ENCODE data around the gene KRTAP9-4.
"Not testable (repeated sequence)": the region's sequence is repeated elsewhere in the genome, so short reads cannot be mapped to it uniquely, and the experiment has no call there.

The KRTAP9-4 gene

DNA sequence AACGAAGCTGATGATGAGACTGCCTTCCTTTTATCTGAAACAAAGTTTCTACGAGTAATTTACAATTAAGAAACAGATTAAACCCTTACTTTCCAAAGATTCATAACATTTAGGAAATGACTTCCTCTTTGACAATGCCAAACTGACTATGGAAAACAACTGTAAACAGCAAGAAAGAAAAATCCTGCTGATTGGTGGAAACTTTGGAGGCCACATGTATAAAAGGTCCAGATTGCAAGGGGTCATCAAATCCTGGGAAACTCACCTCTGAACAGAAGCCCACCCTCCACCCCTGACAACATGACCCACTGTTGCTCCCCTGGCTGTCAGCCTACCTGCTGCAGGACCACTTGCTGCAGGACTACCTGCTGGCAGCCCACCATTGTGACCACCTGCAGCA, 15.6 kb downstream of the KRTAP9-4 start, which contains the start of gene KRTAP9-6:
Gene KRTAP9-6 (plus strand): TSS at position 301 of the 400 bp plus-strand sequence. CDS start 0 bp downstream, at position 301.
- DNase-seq (ENCODE audit: low read depth) = no peak

- DNase-seq (ENCODE audit: low read depth) = no peak
These were observed 18.2 kb downstream of the KRTAP9-4 start for GRCh38 chr17:41267711-41268110.

GRCh38 chr17:41271323-41271722, 21.8 kb downstream of the KRTAP9-4 start:
- not testable (repeated sequence) for DNase-seq (ENCODE audit: low read depth)

DNA sequence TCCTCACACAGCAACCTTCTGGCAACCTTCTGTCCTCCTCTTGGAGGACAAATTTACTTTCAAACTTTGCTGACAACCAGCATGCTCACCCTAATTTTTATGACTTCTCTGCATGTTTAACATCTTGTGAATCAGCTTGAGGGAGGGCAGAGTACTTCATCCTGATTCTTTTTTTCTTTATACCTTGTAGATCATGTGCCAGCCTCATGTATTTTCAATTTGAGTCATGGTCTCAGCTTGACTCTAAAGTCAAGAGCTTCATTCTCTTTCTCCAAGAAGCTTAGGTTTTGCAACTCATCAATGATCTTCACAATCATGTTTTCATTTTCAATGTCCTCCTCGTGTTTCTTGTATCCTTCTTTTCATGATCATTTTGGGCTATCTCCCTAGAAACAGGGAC, 22.4 kb downstream of the KRTAP9-4 start:
- DNase-seq (ENCODE audit: low read depth) = no peak

- not testable (repeated sequence) for DNase-seq (ENCODE audit: low read depth)
These were observed 26.2 kb downstream of the KRTAP9-4 start, which contains the start of gene KRTAP9-7 for GRCh38 chr17:41275648-41276190. KRTAP9-7 (plus strand) TSS chr17:41275698; CDS start chr17:41275698, 0 bp downstream.

GRCh38 chr17:41278176-41278955, 28.9 kb downstream of the KRTAP9-4 start:
- DNase-seq (ENCODE audit: low read depth) = no peak

DNA sequence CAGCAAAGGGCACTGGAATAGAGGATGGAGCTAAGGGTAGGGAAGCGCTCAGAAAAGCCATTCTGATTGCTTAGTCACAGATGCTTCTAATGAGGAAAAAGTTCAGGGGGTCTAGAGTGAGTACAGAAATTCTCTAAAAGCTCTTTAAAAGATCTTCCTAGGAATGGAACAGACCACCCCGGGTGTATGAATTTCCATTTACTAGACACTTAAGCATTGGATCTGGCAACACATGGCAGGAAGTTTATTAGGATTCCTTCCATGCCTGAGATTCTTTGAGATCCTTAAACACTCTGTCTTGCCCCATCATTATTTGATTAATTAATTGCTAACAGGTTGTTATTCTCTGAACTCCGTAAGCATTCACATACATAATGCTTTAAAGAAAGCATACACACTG, 34.6 kb downstream of the KRTAP9-4 start:
- no peak for DNase-seq (ENCODE audit: low read depth)

- DNase-seq (ENCODE audit: low read depth) = no peak
These were observed 35.1 kb downstream of the KRTAP9-4 start for GRCh38 chr17:41284546-41284945.

GRCh38 chr17:41287050-41287449, 37.6 kb downstream of the KRTAP9-4 start:
- no peak for DNase-seq (ENCODE audit: low read depth)

DNA sequence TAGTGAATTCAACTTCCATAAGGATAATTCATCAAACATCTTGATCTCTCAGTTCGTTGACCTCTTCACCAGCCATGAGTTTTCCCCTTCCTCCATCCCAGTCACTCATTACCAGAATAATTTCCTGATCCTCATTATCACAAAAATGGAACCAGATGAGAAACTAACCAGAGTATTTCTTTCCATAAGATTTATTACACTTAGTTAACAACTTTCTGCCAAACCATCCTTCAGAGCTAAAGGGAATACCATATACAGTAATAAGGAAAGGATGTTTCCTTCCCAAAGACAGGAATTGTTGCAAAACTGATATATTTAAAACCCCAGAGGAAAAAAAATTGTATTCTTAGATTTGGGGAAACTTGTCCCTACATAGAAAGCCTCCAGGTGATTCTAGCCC, 44.5 kb downstream of the KRTAP9-4 start:
- no peak for DNase-seq (ENCODE audit: low read depth)

DNA sequence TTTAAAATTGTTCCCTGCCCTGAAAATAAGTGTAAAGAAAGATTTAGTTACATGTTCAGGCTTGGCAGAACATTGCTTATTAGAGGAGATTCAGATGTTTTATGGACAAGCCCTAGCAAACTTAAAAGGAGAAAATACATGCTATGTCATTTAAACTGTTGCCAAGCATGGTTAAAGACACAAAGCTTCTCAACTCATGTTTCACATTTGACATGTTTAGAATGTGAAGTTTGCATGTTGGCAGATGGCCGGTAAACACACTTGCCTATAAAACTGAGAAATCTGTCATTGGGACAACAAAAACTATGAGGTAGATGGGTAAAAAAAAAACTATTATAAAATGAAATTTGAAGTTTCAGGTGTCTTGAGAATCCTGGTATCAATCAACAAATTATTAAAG, 47.4 kb downstream of the KRTAP9-4 start:
- DNase-seq (ENCODE audit: low read depth) = no peak

DNA sequence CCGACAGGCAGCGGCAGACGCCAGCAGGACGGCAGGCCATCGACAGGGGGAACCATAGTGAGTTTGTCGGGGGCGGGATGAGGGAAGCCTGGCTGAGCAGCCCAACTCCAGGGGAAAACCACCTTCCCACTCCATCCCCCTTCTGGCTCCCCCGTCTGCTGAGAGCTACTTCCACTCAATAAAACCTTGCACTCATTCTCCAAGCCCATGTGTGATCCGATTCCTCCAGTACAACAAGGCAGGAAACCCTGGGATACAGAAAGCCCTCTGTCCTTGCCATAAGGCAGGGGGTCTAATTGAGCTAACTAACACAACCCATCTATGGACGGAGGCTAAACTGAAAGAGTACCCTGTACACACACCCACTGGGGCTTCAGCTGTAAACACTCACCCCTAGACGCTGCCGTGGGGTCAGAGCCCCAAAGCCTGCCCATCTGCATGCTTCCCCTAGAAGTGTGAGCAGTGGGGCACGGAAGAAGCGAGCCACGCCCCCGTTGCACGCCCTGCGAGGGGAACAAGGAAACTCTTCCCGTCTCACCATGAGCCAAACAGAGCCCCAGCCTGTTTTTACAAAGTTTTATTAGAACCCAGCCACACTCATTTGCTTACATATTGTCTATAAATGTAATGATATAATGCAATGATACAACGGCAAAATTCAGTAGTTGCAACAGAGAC, 49.1 kb downstream of the KRTAP9-4 start:
- no peak for DNase-seq (ENCODE audit: low read depth)
